HG03064 (cell line): ENCODE results near the gene ATCAY.
"Not testable (repeated sequence)": the region's sequence is repeated elsewhere in the genome, so short reads cannot be mapped to it uniquely, and the experiment has no call there.

Experiments used
- ATAC-seq: cut with Tn5 transposase; IDR thresholded peaks from one replicate; pipeline ENCODE4 v1.9.1; 2021; ENCODE audit warnings: low read depth; ENCODE audit not compliant: unreplicated experiment

Gene ATCAY

GRCh38 chr19:3898426-3898825 is 17.9 kb downstream of the ATCAY start:
- ATAC-seq, result no peak

GRCh38 chr19:3899531-3900294 is 19.2 kb downstream of the ATCAY start:
- ATAC-seq, result no peak

GRCh38 chr19:3902317-3902973 is 22.0 kb downstream of the ATCAY start:
- no peak for ATAC-seq

GRCh38 chr19:3904233-3904632 is 23.7 kb downstream of the ATCAY start:
- ATAC-seq, result no peak

- no peak for ATAC-seq
Measured at GRCh38 chr19:3907626-3908265, 27.3 kb downstream of the ATCAY start.

- ATAC-seq, result no peak
Measured at GRCh38 chr19:3908266-3909054, 28.0 kb downstream of the ATCAY start.

- ATAC-seq, result no peak
Measured at GRCh38 chr19:3910105-3910504, 29.6 kb downstream of the ATCAY start.

GRCh38 chr19:3914199-3914598 is 33.7 kb downstream of the ATCAY start:
- ATAC-seq, result no peak

GRCh38 chr19:3916033-3916432 is 35.5 kb downstream of the ATCAY start:
- no peak for ATAC-seq

- ATAC-seq, result no peak
Measured at GRCh38 chr19:3919793-3920192, 39.3 kb downstream of the ATCAY start.

GRCh38 chr19:3923096-3923758 is 42.7 kb downstream of the ATCAY start:
- ATAC-seq, result no peak

GRCh38 chr19:3923912-3924311 is 43.4 kb downstream of the ATCAY start:
- no peak for ATAC-seq

- no peak for ATAC-seq
Measured at GRCh38 chr19:3931041-3931440, 50.6 kb downstream of the ATCAY start.

GRCh38 chr19:3932931-3933810 is 52.7 kb downstream of the ATCAY start, which contains the start of gene NMRK2:
Gene NMRK2, plus strand, starts transcription at chr19:3933069. Its CDS starts 603 bp downstream, at chr19:3933672.
- ATAC-seq, result no peak

- no peak for ATAC-seq
Measured at GRCh38 chr19:3936506-3937442, 56.3 kb downstream of the ATCAY start.

GRCh38 chr19:3938300-3938950 is 57.9 kb downstream of the ATCAY start:
- ATAC-seq, result not testable (repeated sequence)

GRCh38 chr19:3942790-3943409 is 62.4 kb downstream of the ATCAY start:
- no peak for ATAC-seq
